Thyroid gland (tissue), 4 donors: ENCODE data around the gene ERBB2. TPM values are rescaled to one million over a fixed set of nuclear protein-coding genes. Genes with fewer than 3 reads are reported as not detected.
A peak's percentile ranks its signal among the peaks of the same experiment; 100 is the strongest.

Experiments
- DNase-seq, 2 donors: peaks; one replicate each; pipeline ENCODE4 v3.0.0-alpha.2; 2019
- H3K27ac ChIP-seq, 3 donors: fragments of 200-600 bp; sonication (generic); 1 replicate in 2 of 3; 2 replicates in 1 of 3; pipeline ENCODE4 v1.5.1; 2016 to 2019; ENCODE audit warnings: mild to moderate bottlenecking in 1 of 3, moderate library complexity in 1 of 3
- H3K27me3 ChIP-seq: fragments of 200-600 bp; sonication (generic); one replicate; pipeline ENCODE4 v1.5.1; 2019
- H3K36me3 ChIP-seq, 2 donors: fragments of 200-600 bp; sonication (generic); one replicate each; pipeline ENCODE4 v1.5.1; 2016 to 2019
- H3K4me1 ChIP-seq, 2 donors: fragments of 200-600 bp; sonication (generic); one replicate each; pipeline ENCODE4 v1.5.1; 2017 to 2019
- H3K4me3 ChIP-seq, 3 donors: fragments of 200-600 bp; sonication (generic); replicated peaks in 1 of 3; 1 replicate in 2 of 3; 2 replicates in 1 of 3; pipeline ENCODE4 v1.5.1; 2016; ENCODE audit warnings: mild to moderate bottlenecking in 1 of 3
- H3K9me3 ChIP-seq: fragments of 200-600 bp; sonication (generic); one replicate; pipeline ENCODE4 v1.5.1; 2017
- CTCF ChIP-seq, 6 experiments: fragments of 200-600 bp in 3 of 6; fragments of 450-650 bp in 3 of 6; sonication (generic) in 3 of 6; IDR thresholded peaks; one replicate each; pipeline ENCODE4 v1.5.1; 2016 to 2019; ENCODE audit warnings: antibody characterized with exemption in 6 of 6, mild to moderate bottlenecking in 2 of 6, inconsistent platforms in 1 of 6, moderate library complexity in 1 of 6
- POLR2A ChIP-seq, 2 donors: fragments of 450-650 bp; IDR thresholded peaks; one replicate each; pipeline ENCODE4 v1.6.1; 2017; ENCODE audit warnings: antibody characterized with exemption in 2 of 2, mild to moderate bottlenecking in 2 of 2, moderate library complexity in 1 of 2
- WGBS, 2 donors: methylation state at CpG; one replicate each; pipeline ENCODE4 v1.1.5; 2017; 5-methylcytosine and 5-hydroxymethylcytosine counted together
- intact Hi-C: fragments of 100-400 bp; cut with DNase I; formaldehyde crosslinking; loops from one replicate; pipeline ENCODE4 v1.15.1; 2023
- total RNA-seq, 4 donors: library from RNA; depleted of rRNA; stranded (reverse); fragments of >200 nt; gene quantifications; one replicate each; pipeline ENCODE4 v1.2.3, GENCODE V29; 2016

The ERBB2 gene
- total RNA-seq, 4 donors from 2014 or later, result 74.3 to 170 (median 139) TPM

- H3K4me1 ChIP-seq, result peaks cover 20 to 26% of the 10 kb centered on the region in 2 donors
- 78 to 80% methylated on average over 2 of the region's 2 CpGs for WGBS, 2 donors
- H3K4me3 ChIP-seq, result no peak overlapping the region
Observed at GRCh38 chr17:39735882-39736281, 36.0 kb downstream of the ERBB2 start.

DNA sequence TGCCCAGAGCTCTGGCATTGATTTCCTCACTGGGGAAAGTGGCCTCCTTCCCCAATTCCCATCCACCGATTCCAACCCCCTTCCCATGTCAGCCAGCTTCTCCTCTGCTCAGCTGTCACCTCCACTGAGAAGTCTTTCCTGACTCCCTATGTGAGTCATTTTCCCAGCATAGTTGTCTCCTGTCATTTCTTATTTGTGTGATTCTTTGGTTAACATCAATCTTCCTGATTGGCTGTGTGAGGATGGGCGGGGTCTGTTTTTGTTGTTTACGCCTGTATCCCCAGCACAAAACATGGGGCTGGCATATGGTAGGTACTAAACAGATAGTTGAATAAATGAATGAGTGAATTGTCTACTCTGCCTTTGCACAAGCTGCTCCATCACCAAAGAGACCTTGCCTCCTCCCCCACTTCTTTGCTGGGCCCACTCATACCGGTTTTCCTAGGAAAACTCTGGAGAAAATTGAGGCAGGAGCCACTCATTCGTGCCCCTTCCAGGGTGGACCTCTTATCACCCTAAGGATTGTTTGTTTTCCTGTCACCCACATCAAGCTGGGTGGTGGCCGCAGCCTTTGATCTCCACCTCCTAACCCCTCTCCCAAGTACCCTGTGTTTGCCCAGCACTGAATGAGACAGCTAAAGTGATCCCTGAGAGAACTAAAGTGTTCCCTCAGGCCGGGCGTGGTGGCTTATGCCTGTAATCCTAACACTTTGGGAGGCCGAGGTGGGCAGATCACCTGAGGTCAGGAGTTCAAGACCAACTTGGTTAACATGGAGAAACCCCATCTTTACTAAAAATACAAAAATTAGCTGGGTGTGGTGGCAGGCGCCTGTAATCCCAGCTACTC lies 36.7 kb downstream of the ERBB2 start:
- Histone ChIP-seq H3K27ac (peak overlapping the region in 1 of 3 donors; percentile 84), H3K27me3 (no peaks in the 10 kb centered on the region), H3K36me3 (no peaks in the 10 kb centered on the region), H3K4me3 (no peak overlapping the region), H3K4me1 (peaks cover 21 to 28% of the 10 kb centered on the region in 2 donors), H3K9me3 (no peaks in the 10 kb centered on the region)
- TF ChIP-seq POLR2A (IDR thresholded peaks at IDR 0.05) (no peak), CTCF (IDR thresholded peaks at IDR 0.05) (no peak)
- intact Hi-C loops, result no loop called here
- no peak for DNase-seq
- WGBS, 2 donors, result 73 to 82% methylated on average over 10 of the region's 10 CpGs

More at GRCh38 chr17:39735882-39736281, 36.0 kb downstream of the ERBB2 start:
- no peak overlapping the region for H3K27ac ChIP-seq
- intact Hi-C loops, result no loop called here
- H3K9me3 ChIP-seq, result no peaks in the 10 kb centered on the region
- no peaks in the 10 kb centered on the region for H3K36me3 ChIP-seq
- no peak for DNase-seq
- TF ChIP-seq CTCF (IDR thresholded peaks at IDR 0.05), result no peak
- no peak for TF ChIP-seq POLR2A (IDR thresholded peaks at IDR 0.05)
- no peaks in the 10 kb centered on the region for H3K27me3 ChIP-seq

- Histone ChIP-seq H3K27me3 (no peaks in the 10 kb centered on the region), H3K27ac (peak overlapping the region; percentile 62 to 84 (median 77)), H3K4me1 (peaks cover 21 to 28% of the 10 kb centered on the region in 2 donors), H3K4me3 (peak overlapping the region in 1 of 3 donors; percentile 49), H3K9me3 (no peaks in the 10 kb centered on the region), H3K36me3 (no peaks in the 10 kb centered on the region)
- 39 to 46% methylated on average over 8 to 13 of the region's 13 CpGs for WGBS, 2 donors
- intact Hi-C loops, result no loop called here
- TF ChIP-seq POLR2A (IDR thresholded peaks at IDR 0.05) (no peak), CTCF (IDR thresholded peaks at IDR 0.05) (no peak)
- no peak for DNase-seq
Observed at GRCh38 chr17:39737206-39737759, 37.4 kb downstream of the ERBB2 start.

- H3K4me1 ChIP-seq, result peaks cover 21 to 28% of the 10 kb centered on the region in 2 donors
- intact Hi-C loops, result no loop called here
- peak; percentile 94 to 95 for DNase-seq
- 2 to 9% methylated on average over 23 to 28 of the region's 34 CpGs for WGBS, 2 donors
- H3K36me3 ChIP-seq, result no peaks in the 10 kb centered on the region
- H3K9me3 ChIP-seq, result no peaks in the 10 kb centered on the region
- H3K27me3 ChIP-seq, result no peaks in the 10 kb centered on the region
- H3K4me3 ChIP-seq, result peak within 1 kb of the TSS; percentile 0 to 49 (median 15)
- TF ChIP-seq POLR2A (IDR thresholded peaks at IDR 0.05) (peak in 1 of 2 donors; percentile 78), CTCF (IDR thresholded peaks at IDR 0.05) (no peak)
- H3K27ac ChIP-seq, result peak within 1 kb of the TSS; percentile 62 to 84 (median 77)
Observed at GRCh38 chr17:39737760-39738567, 38.1 kb downstream of the ERBB2 start, which contains the start of gene GRB7. TSS of gene GRB7 (plus strand) at chr17:39737938. CDS start at chr17:39742302, 4,364 bp downstream.
